GM12878 (cell line): Measurements from ENCODE around the gene IFIT5. TPM values are rescaled to one million over a fixed set of nuclear protein-coding genes. Genes with fewer than 3 reads are reported as not detected.

ENCODE experiments used
- BACH1 ChIP-seq: fragments of 450-650 bp; IDR thresholded peaks from 2 replicates; pipeline ENCODE4 v1.6.1; 2017; ENCODE audit warnings: mild to moderate bottlenecking, borderline replicate concordance
- BHLHE40 ChIP-seq, 2 experiments: fragments of 450-650 bp in 1 of 2; IDR thresholded peaks; 2 replicates each; pipeline ENCODE4 v1.6.1; 2011 to 2017; ENCODE audit warnings: low read depth in 2 of 2, borderline replicate concordance in 1 of 2, improper control_type of control experiment in 1 of 2, low read length in 1 of 2, mild to moderate bottlenecking in 1 of 2
- HDAC6 ChIP-seq: fragments of 200-600 bp; sonication (generic); IDR thresholded peaks from one replicate; pipeline ENCODE4 v1.8.0; 2017; ENCODE audit warnings: antibody characterized with exemption; ENCODE audit not compliant: unreplicated experiment
- IKZF2 ChIP-seq, 2 experiments: fragments of 450-650 bp; IDR thresholded peaks; 2 replicates each; pipeline ENCODE4 v1.6.1; 2017; ENCODE audit warnings: mild to moderate bottlenecking in 2 of 2, moderate library complexity in 2 of 2
- MEF2B ChIP-seq: fragments of 450-650 bp; IDR thresholded peaks from 2 replicates; pipeline ENCODE4 v1.6.1; 2018; ENCODE audit warnings: mild to moderate bottlenecking, moderate library complexity; ENCODE audit not compliant: partially characterized antibody, poor library complexity, severe bottlenecking
- POLR2A ChIP-seq: IDR thresholded peaks from 2 replicates; pipeline ENCODE4 v1.6.1; 2011; ENCODE audit warnings: low read depth, mild to moderate bottlenecking, low read length
- POU2F2 ChIP-seq: IDR thresholded peaks from 3 replicates; pipeline ENCODE4 v1.6.1; 2011; ENCODE audit warnings: low read depth, mild to moderate bottlenecking, low read length, borderline replicate concordance
- TCF12 ChIP-seq: IDR thresholded peaks from 2 replicates; pipeline ENCODE4 v1.6.1; 2011; ENCODE audit warnings: low read depth, mild to moderate bottlenecking, low read length
- TCF3 ChIP-seq: IDR thresholded peaks from 2 replicates; pipeline ENCODE4 v1.6.1; 2012; ENCODE audit warnings: low read depth, mild to moderate bottlenecking, low read length, borderline replicate concordance; ENCODE audit not compliant: insufficient read depth
- ZNF24 ChIP-seq: fragments of 450-650 bp; IDR thresholded peaks from 2 replicates; pipeline ENCODE4 v1.6.1; 2017; ENCODE audit warnings: antibody characterized with exemption, mild to moderate bottlenecking
- ZNF274 ChIP-seq: IDR thresholded peaks from one replicate; pipeline ENCODE4 v1.8.0; 2011; ENCODE audit not compliant: insufficient read length, insufficient read depth
- ZNF384 ChIP-seq: IDR thresholded peaks from 2 replicates; pipeline ENCODE4 v1.6.1; 2012; ENCODE audit warnings: low read depth, mild to moderate bottlenecking, low read length, improper control_type of control experiment, borderline replicate concordance
- polyA plus RNA-seq, 11 experiments: library from polyadenylated mRNA; depleted of rRNA in 4 of 11; unstranded in 6 of 11; stranded (reverse) in 5 of 11; fragments of >200 nt; fragmentation: Nextera tagmentation in 4 of 11; fragmentation: Illumina TruSeq in 1 of 11; extraction: Ambion mirVana in 4 of 11; extraction: Trizol in 1 of 11; gene quantifications; 1 replicate in 1 of 11; 2 replicates in 10 of 11; pipeline versions ENCODE4 v1.2.1 to v1.2.3, GENCODE V29; 2011 to 2016; ENCODE audit warnings: inconsistent platforms in 2 of 11, missing spikeins in 2 of 11, low read depth in 1 of 11
- total RNA-seq, 4 experiments: library from RNA; depleted of rRNA in 3 of 4; stranded (reverse); fragments of >200 nt in 3 of 4; fragmentation: Illumina TruSeq in 1 of 4; extraction: Trizol in 1 of 4; gene quantifications; 2 replicates each; pipeline versions ENCODE4 v1.2.1 to v1.2.3, GENCODE V29; 2013 to 2021
- TF ChIP-seq, protein P1 (sequence below): IDR thresholded peaks from 2 replicates; pipeline ENCODE4 v1.6.1; 2012; ENCODE audit warnings: mild to moderate bottlenecking, low read depth, low read length
- TF ChIP-seq, protein P2 (sequence below): IDR thresholded peaks from 2 replicates; pipeline ENCODE4 v1.6.1; 2011; ENCODE audit warnings: mild to moderate bottlenecking, low read depth, low read length, moderate library complexity; ENCODE audit not compliant: insufficient replicate concordance
- TF ChIP-seq, protein P3 (sequence below): fragments of 150-350 bp; IDR thresholded peaks from 2 replicates; pipeline ENCODE4 v1.6.1; 2016; ENCODE audit warnings: low read depth, low read length
- TF ChIP-seq, protein P4 (sequence below): fragments of 450-650 bp; IDR thresholded peaks from 2 replicates; pipeline ENCODE4 v1.6.1; 2017; ENCODE audit warnings: low read depth, mild to moderate bottlenecking, moderate library complexity
- TF ChIP-seq, protein P5 (sequence below): IDR thresholded peaks from 2 replicates; pipeline ENCODE4 v1.6.1; 2011; ENCODE audit warnings: low read depth, mild to moderate bottlenecking, low read length, moderate library complexity, borderline replicate concordance; ENCODE audit errors: extremely low read depth
- TF ChIP-seq, protein P6 (sequence below): IDR thresholded peaks from 2 replicates; pipeline ENCODE4 v1.6.1; 2012; ENCODE audit warnings: low read length, inconsistent platforms

The IFIT5 gene
- total and polyA plus RNA-seq, 10 of the 15 experiments (the other 5 are each of a cell fraction or from before 2014, with no cell fraction given), result 5.9 to 17.0 (median 10.4) TPM

DNA sequence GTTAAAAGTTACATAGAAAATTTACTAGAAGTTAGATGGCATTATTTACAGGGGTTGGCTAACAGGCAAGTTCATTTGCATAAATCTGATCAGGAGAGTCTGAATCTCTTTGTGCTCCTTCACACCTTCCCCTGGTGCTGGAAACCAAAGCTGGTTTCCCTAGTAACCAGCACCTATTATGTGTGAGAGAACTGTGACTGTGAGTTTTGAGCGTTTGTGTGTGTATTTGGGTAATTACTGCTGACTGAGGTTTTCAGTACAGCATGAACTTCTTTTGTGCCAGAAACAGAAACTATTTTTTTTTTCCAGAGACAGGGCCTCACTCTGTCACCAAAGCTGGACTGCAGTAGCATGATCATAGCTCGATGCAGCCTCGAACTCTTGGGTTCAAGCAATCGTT, 46.8 kb upstream of the IFIT5 start (continued):
- TF ChIP-seq, protein P1, sequence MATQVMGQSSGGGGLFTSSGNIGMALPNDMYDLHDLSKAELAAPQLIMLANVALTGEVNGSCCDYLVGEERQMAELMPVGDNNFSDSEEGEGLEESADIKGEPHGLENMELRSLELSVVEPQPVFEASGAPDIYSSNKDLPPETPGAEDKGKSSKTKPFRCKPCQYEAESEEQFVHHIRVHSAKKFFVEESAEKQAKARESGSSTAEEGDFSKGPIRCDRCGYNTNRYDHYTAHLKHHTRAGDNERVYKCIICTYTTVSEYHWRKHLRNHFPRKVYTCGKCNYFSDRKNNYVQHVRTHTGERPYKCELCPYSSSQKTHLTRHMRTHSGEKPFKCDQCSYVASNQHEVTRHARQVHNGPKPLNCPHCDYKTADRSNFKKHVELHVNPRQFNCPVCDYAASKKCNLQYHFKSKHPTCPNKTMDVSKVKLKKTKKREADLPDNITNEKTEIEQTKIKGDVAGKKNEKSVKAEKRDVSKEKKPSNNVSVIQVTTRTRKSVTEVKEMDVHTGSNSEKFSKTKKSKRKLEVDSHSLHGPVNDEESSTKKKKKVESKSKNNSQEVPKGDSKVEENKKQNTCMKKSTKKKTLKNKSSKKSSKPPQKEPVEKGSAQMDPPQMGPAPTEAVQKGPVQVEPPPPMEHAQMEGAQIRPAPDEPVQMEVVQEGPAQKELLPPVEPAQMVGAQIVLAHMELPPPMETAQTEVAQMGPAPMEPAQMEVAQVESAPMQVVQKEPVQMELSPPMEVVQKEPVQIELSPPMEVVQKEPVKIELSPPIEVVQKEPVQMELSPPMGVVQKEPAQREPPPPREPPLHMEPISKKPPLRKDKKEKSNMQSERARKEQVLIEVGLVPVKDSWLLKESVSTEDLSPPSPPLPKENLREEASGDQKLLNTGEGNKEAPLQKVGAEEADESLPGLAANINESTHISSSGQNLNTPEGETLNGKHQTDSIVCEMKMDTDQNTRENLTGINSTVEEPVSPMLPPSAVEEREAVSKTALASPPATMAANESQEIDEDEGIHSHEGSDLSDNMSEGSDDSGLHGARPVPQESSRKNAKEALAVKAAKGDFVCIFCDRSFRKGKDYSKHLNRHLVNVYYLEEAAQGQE, result no peak
- no peak for TF ChIP-seq TCF3
- TF ChIP-seq IKZF2 (IDR thresholded peaks at IDR 0.05), result peak; percentile 46 to 70; a peak in 3 of 4 replicates
- no peak for TF ChIP-seq ZNF274
- TF ChIP-seq, protein P2, sequence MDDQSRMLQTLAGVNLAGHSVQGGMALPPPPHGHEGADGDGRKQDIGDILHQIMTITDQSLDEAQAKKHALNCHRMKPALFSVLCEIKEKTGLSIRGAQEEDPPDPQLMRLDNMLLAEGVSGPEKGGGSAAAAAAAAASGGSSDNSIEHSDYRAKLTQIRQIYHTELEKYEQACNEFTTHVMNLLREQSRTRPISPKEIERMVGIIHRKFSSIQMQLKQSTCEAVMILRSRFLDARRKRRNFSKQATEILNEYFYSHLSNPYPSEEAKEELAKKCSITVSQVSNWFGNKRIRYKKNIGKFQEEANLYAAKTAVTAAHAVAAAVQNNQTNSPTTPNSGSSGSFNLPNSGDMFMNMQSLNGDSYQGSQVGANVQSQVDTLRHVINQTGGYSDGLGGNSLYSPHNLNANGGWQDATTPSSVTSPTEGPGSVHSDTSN, result no peak
- peak; percentile 88; the same call in 2 of the 3 replicates for TF ChIP-seq POU2F2
- peak; percentile 92 for TF ChIP-seq ZNF24
- TF ChIP-seq POLR2A, result no peak
- TF ChIP-seq, protein P3, sequence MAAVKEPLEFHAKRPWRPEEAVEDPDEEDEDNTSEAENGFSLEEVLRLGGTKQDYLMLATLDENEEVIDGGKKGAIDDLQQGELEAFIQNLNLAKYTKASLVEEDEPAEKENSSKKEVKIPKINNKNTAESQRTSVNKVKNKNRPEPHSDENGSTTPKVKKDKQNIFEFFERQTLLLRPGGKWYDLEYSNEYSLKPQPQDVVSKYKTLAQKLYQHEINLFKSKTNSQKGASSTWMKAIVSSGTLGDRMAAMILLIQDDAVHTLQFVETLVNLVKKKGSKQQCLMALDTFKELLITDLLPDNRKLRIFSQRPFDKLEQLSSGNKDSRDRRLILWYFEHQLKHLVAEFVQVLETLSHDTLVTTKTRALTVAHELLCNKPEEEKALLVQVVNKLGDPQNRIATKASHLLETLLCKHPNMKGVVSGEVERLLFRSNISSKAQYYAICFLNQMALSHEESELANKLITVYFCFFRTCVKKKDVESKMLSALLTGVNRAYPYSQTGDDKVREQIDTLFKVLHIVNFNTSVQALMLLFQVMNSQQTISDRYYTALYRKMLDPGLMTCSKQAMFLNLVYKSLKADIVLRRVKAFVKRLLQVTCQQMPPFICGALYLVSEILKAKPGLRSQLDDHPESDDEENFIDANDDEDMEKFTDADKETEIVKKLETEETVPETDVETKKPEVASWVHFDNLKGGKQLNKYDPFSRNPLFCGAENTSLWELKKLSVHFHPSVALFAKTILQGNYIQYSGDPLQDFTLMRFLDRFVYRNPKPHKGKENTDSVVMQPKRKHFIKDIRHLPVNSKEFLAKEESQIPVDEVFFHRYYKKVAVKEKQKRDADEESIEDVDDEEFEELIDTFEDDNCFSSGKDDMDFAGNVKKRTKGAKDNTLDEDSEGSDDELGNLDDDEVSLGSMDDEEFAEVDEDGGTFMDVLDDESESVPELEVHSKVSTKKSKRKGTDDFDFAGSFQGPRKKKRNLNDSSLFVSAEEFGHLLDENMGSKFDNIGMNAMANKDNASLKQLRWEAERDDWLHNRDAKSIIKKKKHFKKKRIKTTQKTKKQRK, result no peak
- TF ChIP-seq BACH1, result peak; percentile 52; the same call in 1 of the 2 replicates
- TF ChIP-seq TCF12, result no peak
- peak; percentile 90 for TF ChIP-seq ZNF384
- TF ChIP-seq BHLHE40 (IDR thresholded peaks at IDR 0.05; ENCODE audit: borderline replicate concordance in 1 of 2, low read depth in 2 of 2, low read length in 1 of 2), result peak; percentile 67 to 72
- TF ChIP-seq, protein P4, sequence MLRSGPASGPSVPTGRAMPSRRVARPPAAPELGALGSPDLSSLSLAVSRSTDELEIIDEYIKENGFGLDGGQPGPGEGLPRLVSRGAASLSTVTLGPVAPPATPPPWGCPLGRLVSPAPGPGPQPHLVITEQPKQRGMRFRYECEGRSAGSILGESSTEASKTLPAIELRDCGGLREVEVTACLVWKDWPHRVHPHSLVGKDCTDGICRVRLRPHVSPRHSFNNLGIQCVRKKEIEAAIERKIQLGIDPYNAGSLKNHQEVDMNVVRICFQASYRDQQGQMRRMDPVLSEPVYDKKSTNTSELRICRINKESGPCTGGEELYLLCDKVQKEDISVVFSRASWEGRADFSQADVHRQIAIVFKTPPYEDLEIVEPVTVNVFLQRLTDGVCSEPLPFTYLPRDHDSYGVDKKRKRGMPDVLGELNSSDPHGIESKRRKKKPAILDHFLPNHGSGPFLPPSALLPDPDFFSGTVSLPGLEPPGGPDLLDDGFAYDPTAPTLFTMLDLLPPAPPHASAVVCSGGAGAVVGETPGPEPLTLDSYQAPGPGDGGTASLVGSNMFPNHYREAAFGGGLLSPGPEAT, result peak; percentile 74; the same call in 1 of the 2 replicates
- TF ChIP-seq, protein P5, sequence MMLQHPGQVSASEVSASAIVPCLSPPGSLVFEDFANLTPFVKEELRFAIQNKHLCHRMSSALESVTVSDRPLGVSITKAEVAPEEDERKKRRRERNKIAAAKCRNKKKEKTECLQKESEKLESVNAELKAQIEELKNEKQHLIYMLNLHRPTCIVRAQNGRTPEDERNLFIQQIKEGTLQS, result no peak
- TF ChIP-seq, protein P6, sequence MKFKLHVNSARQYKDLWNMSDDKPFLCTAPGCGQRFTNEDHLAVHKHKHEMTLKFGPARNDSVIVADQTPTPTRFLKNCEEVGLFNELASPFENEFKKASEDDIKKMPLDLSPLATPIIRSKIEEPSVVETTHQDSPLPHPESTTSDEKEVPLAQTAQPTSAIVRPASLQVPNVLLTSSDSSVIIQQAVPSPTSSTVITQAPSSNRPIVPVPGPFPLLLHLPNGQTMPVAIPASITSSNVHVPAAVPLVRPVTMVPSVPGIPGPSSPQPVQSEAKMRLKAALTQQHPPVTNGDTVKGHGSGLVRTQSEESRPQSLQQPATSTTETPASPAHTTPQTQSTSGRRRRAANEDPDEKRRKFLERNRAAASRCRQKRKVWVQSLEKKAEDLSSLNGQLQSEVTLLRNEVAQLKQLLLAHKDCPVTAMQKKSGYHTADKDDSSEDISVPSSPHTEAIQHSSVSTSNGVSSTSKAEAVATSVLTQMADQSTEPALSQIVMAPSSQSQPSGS, result no peak
- TF ChIP-seq MEF2B, result peak; percentile 52
- no peak for TF ChIP-seq HDAC6
